ENCODE measurements around the gene NTRK2. TPM values are rescaled to one million over a fixed set of nuclear protein-coding genes. Genes with fewer than 3 reads are reported as not detected.

The NTRK2 gene
- 17.0 TPM for polyA plus RNA-seq (2013, experiment 1 of 4)
- 9.9 TPM for polyA plus RNA-seq (2013, experiment 2 of 4)
- 19.2 TPM for polyA plus RNA-seq (2013, experiment 3 of 4)
- polyA plus RNA-seq (2013, experiment 4 of 4), result 20.3 TPM

DNA sequence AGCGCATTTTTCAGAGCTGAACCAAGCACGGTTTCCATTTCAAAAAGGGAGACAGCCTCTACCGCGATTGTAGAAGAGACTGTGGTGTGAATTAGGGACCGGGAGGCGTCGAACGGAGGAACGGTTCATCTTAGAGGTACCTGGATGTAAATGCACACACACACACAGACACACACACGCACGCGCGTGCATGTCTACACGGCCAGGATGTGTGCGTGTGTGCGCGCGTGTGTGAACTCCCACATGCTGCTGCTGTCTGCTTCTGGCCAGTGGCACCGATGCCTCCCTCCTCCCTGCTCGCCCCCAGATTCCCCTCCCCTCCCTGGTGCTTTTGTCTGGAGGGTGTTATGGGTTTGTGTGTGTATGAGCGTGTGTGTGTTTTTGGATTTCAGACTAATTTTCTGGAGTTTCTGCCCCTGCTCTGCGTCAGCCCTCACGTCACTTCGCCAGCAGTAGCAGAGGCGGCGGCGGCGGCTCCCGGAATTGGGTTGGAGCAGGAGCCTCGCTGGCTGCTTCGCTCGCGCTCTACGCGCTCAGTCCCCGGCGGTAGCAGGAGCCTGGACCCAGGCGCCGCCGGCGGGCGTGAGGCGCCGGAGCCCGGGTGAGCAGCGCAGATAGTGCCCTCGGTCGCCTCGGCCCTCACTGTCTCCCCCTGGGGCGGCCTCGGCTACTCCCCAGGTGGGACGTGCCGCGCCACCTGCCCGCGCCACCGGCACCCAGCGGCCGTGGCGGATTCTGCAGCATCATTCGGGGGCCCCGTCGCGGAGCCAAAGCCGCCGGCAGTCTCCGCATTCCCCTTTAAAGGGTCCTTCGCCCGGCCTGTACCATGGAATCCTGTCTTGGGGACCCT lies at the start of gene NTRK2:
NTRK2 (plus strand) TSS at position 442 of the 850 bp plus-strand sequence. CDS start 1,020 bp downstream, outside the sequence.
- Histone ChIP-seq H3K4me1 (ENCODE audit: control insufficient read depth, insufficient read depth, low read length) (peaks cover 7% of the 10 kb centered on the region), H3K4me3 (ENCODE audit: insufficient read depth, low read depth, low read length) (peak within 1 kb of the TSS; percentile 38), H3K27me3 (ENCODE audit: control insufficient read depth, insufficient read depth, low read length, poor library complexity, severe bottlenecking) (peaks cover 70% of the 10 kb centered on the region), H3K9me3 (ENCODE audit: control insufficient read depth, low read length) (no peaks in the 10 kb centered on the region), H3K27ac (ENCODE audit: insufficient read depth, low read depth, low read length, poor library complexity, severe bottlenecking) (no peak within 1 kb of the TSS), H3K36me3 (ENCODE audit: control insufficient read depth, insufficient read depth, low read length) (no peaks in the 10 kb centered on the region)
- 1% methylated on average over 69 of the region's 69 CpGs for WGBS, 2 experiments

DNA sequence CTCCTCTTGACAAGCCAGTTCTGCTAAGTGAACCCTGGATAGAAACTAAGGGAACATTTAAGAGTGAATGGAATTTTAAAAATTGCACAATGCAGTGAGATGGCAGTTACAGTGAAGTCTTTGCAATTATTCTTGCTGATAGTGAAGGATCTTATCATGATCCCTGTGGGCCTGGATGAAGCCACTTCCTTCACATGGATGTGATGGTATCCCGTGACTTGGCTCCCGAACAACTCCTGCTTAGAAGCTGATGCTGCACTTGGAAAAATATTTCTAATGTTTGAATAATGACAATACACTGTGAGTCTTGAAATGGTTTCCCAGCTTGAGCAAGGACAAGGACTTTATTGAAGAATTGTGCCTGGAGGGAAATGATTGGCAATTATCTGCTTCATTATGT lies 49.2 kb upstream of the NTRK2 start:
- no peaks in the 10 kb centered on the region for H3K27me3 ChIP-seq (ENCODE audit: control insufficient read depth, insufficient read depth, low read length, poor library complexity, severe bottlenecking)
- H3K9me3 ChIP-seq (ENCODE audit: control insufficient read depth, low read length), result no peaks in the 10 kb centered on the region
- no peak overlapping the region for H3K27ac ChIP-seq (ENCODE audit: insufficient read depth, low read depth, low read length, poor library complexity, severe bottlenecking)
- H3K4me3 ChIP-seq (ENCODE audit: insufficient read depth, low read depth, low read length), result no peak overlapping the region
- no peaks in the 10 kb centered on the region for H3K36me3 ChIP-seq (ENCODE audit: control insufficient read depth, insufficient read depth, low read length)
- no peaks in the 10 kb centered on the region for H3K4me1 ChIP-seq (ENCODE audit: control insufficient read depth, insufficient read depth, low read length)
- WGBS, 2 experiments, result 90 to 95% methylated on average over 2 of the region's 2 CpGs

DNA sequence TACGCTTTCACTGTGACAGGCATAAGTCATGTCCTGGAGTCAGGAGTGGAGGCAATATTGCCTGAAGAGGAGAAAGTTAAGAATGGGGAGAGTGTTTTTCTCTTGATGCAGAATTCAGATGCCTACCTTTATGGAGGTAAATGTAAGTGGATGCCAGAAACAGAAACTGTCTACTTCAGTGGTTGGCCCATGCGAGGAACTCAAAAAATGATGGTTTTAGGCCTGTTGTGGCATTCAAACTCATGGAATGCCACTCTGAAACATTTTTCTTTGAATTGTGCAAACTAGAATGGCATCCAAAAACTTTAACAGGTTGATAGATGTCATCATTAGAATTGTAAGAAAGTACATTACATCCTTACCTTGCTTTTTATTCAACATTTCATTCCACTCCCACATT lies 47.7 kb upstream of the NTRK2 start:
- Histone ChIP-seq H3K4me1 (ENCODE audit: control insufficient read depth, insufficient read depth, low read length) (no peaks in the 10 kb centered on the region), H3K36me3 (ENCODE audit: control insufficient read depth, insufficient read depth, low read length) (no peaks in the 10 kb centered on the region), H3K27ac (ENCODE audit: insufficient read depth, low read depth, low read length, poor library complexity, severe bottlenecking) (no peak overlapping the region), H3K9me3 (ENCODE audit: control insufficient read depth, low read length) (no peaks in the 10 kb centered on the region), H3K27me3 (ENCODE audit: control insufficient read depth, insufficient read depth, low read length, poor library complexity, severe bottlenecking) (no peaks in the 10 kb centered on the region), H3K4me3 (ENCODE audit: insufficient read depth, low read depth, low read length) (no peak overlapping the region)
- 98% methylated on average over 2 of the region's 2 CpGs for WGBS, 2 experiments

DNA sequence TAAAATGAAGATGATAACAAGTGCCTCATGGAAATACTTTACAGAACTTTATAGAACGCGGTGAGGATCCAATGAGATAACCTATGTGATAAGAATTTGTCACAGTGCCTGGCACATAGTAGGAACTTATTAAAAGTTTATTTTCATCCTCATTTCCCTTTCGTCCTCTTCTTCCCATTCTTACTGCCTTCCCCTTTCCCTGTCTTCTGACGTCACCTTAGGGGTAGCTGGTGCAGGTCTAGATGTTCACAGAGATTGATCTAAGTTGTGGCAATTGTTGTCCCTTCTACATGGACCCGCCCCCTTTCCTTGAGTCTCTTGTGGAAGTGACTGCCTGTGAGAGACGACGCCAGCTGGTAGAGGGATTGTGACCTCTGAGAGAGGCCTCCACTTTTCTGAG lies 46.5 kb upstream of the NTRK2 start:
- Histone ChIP-seq H3K27me3 (ENCODE audit: control insufficient read depth, insufficient read depth, low read length, poor library complexity, severe bottlenecking) (no peaks in the 10 kb centered on the region), H3K9me3 (ENCODE audit: control insufficient read depth, low read length) (no peaks in the 10 kb centered on the region), H3K27ac (ENCODE audit: insufficient read depth, low read depth, low read length, poor library complexity, severe bottlenecking) (no peak overlapping the region), H3K36me3 (ENCODE audit: control insufficient read depth, insufficient read depth, low read length) (no peaks in the 10 kb centered on the region), H3K4me1 (ENCODE audit: control insufficient read depth, insufficient read depth, low read length) (no peaks in the 10 kb centered on the region), H3K4me3 (ENCODE audit: insufficient read depth, low read depth, low read length) (no peak overlapping the region)
- 86% methylated on average over 7 of the region's 7 CpGs for WGBS, 2 experiments

DNA sequence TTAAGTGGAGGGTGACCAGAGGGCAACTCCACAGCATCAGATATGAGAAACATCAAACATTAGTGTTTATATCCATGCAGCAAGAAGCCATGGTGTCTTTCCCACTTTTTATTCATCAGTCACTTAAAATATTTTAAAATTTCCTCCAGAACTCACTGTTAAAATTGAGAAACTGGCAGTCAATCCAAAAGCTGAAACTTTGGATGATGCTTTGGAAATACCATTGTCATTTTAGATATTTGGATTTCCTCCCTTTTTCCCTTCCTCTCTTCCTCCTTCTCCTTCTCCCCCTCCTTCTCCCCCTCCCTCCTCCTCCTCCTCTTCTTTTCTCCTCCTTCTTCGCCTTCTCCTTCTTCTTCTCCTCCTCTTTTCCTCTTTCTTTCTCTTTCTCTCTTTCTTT lies 33.1 kb upstream of the NTRK2 start:
- Histone ChIP-seq H3K36me3 (ENCODE audit: control insufficient read depth, insufficient read depth, low read length) (no peaks in the 10 kb centered on the region), H3K4me1 (ENCODE audit: control insufficient read depth, insufficient read depth, low read length) (no peaks in the 10 kb centered on the region), H3K4me3 (ENCODE audit: insufficient read depth, low read depth, low read length) (no peak overlapping the region), H3K27me3 (ENCODE audit: control insufficient read depth, insufficient read depth, low read length, poor library complexity, severe bottlenecking) (no peaks in the 10 kb centered on the region), H3K9me3 (ENCODE audit: control insufficient read depth, low read length) (no peaks in the 10 kb centered on the region), H3K27ac (ENCODE audit: insufficient read depth, low read depth, low read length, poor library complexity, severe bottlenecking) (no peak overlapping the region)
- 94 to 96% methylated on average over 1 of the region's 1 CpG for WGBS, 2 experiments

DNA sequence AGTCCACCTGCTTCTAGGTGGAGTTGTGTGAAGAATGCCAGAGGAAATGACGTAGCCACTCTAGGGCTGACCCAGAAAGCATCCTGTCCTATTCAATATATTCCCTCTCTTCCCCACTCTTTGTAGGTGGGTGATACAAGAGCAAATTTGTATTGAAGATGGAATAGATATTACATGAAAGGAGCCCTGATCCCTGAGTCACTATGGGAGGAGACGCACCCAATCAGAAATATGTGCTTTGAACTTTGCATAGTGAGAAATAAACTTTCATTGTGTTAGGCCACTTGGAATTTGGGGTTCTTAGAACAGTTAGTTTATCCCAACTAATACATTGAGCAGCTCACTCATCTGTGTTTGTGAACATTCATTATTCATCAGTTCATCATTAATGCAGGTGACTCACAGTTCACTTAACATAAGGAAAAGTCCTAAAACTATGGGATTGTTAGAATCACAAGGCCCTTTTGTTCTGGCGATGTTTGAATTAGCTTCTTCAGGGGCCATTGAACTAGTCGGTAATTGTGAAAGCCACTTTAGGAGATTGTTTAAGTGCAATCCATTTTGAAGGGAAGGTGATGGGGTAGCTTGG lies 26.9 kb upstream of the NTRK2 start:
- H3K27ac ChIP-seq (ENCODE audit: insufficient read depth, low read depth, low read length, poor library complexity, severe bottlenecking), result no peak overlapping the region
- no peaks in the 10 kb centered on the region for H3K4me1 ChIP-seq (ENCODE audit: control insufficient read depth, insufficient read depth, low read length)
- H3K27me3 ChIP-seq (ENCODE audit: control insufficient read depth, insufficient read depth, low read length, poor library complexity, severe bottlenecking), result no peaks in the 10 kb centered on the region
- 87 to 92% methylated on average over 3 to 4 of the region's 4 CpGs for WGBS, 2 experiments
- no peaks in the 10 kb centered on the region for H3K36me3 ChIP-seq (ENCODE audit: control insufficient read depth, insufficient read depth, low read length)
- H3K9me3 ChIP-seq (ENCODE audit: control insufficient read depth, low read length), result no peaks in the 10 kb centered on the region
- no peak overlapping the region for H3K4me3 ChIP-seq (ENCODE audit: insufficient read depth, low read depth, low read length)

DNA sequence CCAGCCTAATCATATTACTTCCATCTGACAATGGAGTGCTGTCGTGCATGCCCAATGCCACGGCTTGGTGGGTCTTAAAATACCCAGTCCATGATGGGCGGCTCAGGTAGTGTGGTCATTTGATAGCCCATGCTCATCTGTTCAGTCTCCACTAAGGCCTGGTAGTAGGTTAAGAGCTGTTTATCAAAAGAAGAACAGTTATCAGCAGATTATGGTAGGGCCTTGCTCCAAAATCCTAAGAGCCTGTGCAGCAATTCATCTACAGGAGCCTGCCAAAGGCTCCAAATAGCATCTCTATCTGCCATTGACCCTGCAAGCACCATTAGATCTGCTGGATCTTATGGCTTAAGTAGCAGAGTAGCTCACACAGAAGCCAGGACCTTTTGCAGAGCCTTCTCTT lies 21.8 kb upstream of the NTRK2 start:
- no peak overlapping the region for H3K4me3 ChIP-seq (ENCODE audit: insufficient read depth, low read depth, low read length)
- H3K9me3 ChIP-seq (ENCODE audit: control insufficient read depth, low read length), result no peaks in the 10 kb centered on the region
- H3K4me1 ChIP-seq (ENCODE audit: control insufficient read depth, insufficient read depth, low read length), result no peaks in the 10 kb centered on the region
- no peaks in the 10 kb centered on the region for H3K27me3 ChIP-seq (ENCODE audit: control insufficient read depth, insufficient read depth, low read length, poor library complexity, severe bottlenecking)
- H3K36me3 ChIP-seq (ENCODE audit: control insufficient read depth, insufficient read depth, low read length), result no peaks in the 10 kb centered on the region
- WGBS, 2 experiments, result 96 to 98% methylated on average over 3 of the region's 3 CpGs
- H3K27ac ChIP-seq (ENCODE audit: insufficient read depth, low read depth, low read length, poor library complexity, severe bottlenecking), result no peak overlapping the region

DNA sequence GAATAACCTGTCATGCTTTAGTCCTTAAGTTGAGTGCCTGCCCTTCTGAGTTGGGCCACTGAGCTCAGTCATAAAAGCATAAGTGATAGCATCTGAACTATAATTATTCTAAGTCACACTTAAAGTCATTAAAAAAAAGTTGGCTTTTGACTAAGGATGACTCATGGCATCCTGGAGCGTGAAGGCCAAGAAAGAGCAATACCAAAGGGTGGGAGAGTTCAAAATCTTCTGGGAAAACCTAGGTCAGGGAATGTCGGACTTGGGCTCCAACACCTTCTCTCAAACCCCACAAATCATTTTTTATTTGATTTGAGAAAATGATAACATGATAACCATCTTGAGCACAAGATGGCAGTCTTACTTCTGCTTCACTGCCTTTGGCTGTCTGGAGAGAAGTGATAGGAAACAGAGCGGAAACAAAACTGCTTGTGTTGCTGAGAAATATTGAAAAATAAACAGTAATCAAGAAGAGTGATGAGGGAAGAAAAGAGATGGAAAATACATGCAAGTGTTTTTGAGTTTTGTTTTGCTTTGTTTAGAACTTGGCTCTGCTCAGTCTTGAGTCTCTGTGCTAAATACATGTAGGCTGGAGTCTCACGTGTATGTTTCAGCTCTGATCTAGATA lies 16.9 kb upstream of the NTRK2 start:
- H3K27ac ChIP-seq (ENCODE audit: insufficient read depth, low read depth, low read length, poor library complexity, severe bottlenecking), result no peak overlapping the region
- H3K4me3 ChIP-seq (ENCODE audit: insufficient read depth, low read depth, low read length), result no peak overlapping the region
- 91 to 92% methylated on average over 3 to 4 of the region's 4 CpGs for WGBS, 2 experiments
- H3K4me1 ChIP-seq (ENCODE audit: control insufficient read depth, insufficient read depth, low read length), result no peaks in the 10 kb centered on the region
- no peaks in the 10 kb centered on the region for H3K9me3 ChIP-seq (ENCODE audit: control insufficient read depth, low read length)
- no peaks in the 10 kb centered on the region for H3K27me3 ChIP-seq (ENCODE audit: control insufficient read depth, insufficient read depth, low read length, poor library complexity, severe bottlenecking)
- H3K36me3 ChIP-seq (ENCODE audit: control insufficient read depth, insufficient read depth, low read length), result no peaks in the 10 kb centered on the region

DNA sequence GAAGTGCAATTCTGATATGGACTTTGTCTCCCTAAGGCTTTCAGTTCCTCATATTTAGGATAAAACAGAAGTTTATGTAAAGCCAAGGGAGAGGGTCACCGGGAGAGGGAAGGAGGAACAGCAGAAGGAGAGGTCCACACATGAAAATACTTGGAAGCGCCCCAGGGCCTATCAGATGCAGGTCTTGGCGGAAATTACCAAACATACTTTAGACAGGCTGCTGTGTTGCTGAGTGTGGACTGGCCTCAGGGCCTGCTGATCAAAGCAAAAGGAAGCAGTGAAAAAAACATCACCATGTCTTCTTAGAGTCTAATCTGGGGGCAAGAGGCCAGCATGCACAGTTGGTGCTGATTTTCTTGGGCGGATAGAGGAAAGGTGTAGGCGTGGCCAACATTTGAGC lies 14.1 kb upstream of the NTRK2 start:
- H3K4me3 ChIP-seq (ENCODE audit: insufficient read depth, low read depth, low read length), result no peak overlapping the region
- no peaks in the 10 kb centered on the region for H3K36me3 ChIP-seq (ENCODE audit: control insufficient read depth, insufficient read depth, low read length)
- H3K27me3 ChIP-seq (ENCODE audit: control insufficient read depth, insufficient read depth, low read length, poor library complexity, severe bottlenecking), result no peaks in the 10 kb centered on the region
- H3K4me1 ChIP-seq (ENCODE audit: control insufficient read depth, insufficient read depth, low read length), result no peaks in the 10 kb centered on the region
- no peaks in the 10 kb centered on the region for H3K9me3 ChIP-seq (ENCODE audit: control insufficient read depth, low read length)
- WGBS, 2 experiments, result 94 to 96% methylated on average over 5 of the region's 5 CpGs
- no peak overlapping the region for H3K27ac ChIP-seq (ENCODE audit: insufficient read depth, low read depth, low read length, poor library complexity, severe bottlenecking)

DNA sequence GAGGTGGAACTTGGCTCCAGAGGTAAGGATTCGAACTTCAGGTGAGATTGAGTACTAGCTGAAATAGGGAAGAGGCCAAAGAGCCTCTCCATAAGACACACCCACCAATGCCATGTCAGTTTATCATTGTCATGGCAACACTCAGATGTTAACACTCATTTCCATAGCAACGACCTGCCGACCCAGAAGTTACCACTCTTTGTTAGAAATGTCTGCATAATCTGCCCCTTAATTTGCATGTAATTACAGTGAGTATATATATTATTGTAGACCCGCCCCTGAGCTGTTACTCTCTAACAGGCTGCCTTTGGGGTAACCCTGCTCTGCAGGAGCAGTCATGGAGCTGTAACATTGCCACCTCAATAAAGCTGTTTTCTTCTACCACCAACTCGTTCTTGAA lies 10.2 kb upstream of the NTRK2 start:
- no peak overlapping the region for H3K27ac ChIP-seq (ENCODE audit: insufficient read depth, low read depth, low read length, poor library complexity, severe bottlenecking)
- no peaks in the 10 kb centered on the region for H3K36me3 ChIP-seq (ENCODE audit: control insufficient read depth, insufficient read depth, low read length)
- no peaks in the 10 kb centered on the region for H3K4me1 ChIP-seq (ENCODE audit: control insufficient read depth, insufficient read depth, low read length)
- no peaks in the 10 kb centered on the region for H3K9me3 ChIP-seq (ENCODE audit: control insufficient read depth, low read length)
- no peaks in the 10 kb centered on the region for H3K27me3 ChIP-seq (ENCODE audit: control insufficient read depth, insufficient read depth, low read length, poor library complexity, severe bottlenecking)
- no peak overlapping the region for H3K4me3 ChIP-seq (ENCODE audit: insufficient read depth, low read depth, low read length)
- 88 to 93% methylated on average over 5 of the region's 5 CpGs for WGBS, 2 experiments

Measured in ectodermal cell (in vitro differentiated cells).